Retinal pigment epithelial cell (primary cell): Measurements from ENCODE around the gene CYTH1.

Source experiments
- DNase-seq: peaks from one replicate; pipeline ENCODE4 v3.0.0-alpha.2; 2010; ENCODE audit warnings: low read depth
- H3K4me3 ChIP-seq: 2 replicates; pipeline ENCODE4 v1.5.1; 2011; ENCODE audit warnings: mild to moderate bottlenecking, low read length, control low read depth, moderate library complexity
- TF ChIP-seq, protein P1 (sequence below): conservative IDR thresholded peaks from 2 replicates; pipeline ENCODE4 v1.5.1; 2011; ENCODE audit warnings: low read depth, low read length, control low read depth, inconsistent platforms

The CYTH1 gene

DNA sequence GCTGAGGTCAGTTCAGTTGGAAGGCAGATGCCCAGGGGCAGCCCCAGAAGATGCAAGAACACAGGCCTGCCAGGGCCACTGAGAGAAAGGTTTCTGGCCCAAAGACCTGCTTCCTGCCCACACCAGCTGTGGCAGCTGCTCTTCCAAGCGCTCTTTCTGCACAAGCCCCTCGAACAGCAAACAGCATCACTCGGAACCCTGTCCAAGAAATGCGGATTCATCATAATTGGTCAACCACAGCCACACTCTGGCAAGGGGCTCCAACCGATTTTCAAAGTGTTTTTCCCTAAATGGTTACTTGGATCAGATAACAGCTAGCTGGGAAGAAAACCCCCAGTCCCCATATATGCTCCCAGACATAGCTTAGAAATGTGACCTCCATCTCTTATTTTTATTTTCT, 133.8 kb downstream of the CYTH1 start:
- DNase-seq = no peak
- TF ChIP-seq, protein P1, sequence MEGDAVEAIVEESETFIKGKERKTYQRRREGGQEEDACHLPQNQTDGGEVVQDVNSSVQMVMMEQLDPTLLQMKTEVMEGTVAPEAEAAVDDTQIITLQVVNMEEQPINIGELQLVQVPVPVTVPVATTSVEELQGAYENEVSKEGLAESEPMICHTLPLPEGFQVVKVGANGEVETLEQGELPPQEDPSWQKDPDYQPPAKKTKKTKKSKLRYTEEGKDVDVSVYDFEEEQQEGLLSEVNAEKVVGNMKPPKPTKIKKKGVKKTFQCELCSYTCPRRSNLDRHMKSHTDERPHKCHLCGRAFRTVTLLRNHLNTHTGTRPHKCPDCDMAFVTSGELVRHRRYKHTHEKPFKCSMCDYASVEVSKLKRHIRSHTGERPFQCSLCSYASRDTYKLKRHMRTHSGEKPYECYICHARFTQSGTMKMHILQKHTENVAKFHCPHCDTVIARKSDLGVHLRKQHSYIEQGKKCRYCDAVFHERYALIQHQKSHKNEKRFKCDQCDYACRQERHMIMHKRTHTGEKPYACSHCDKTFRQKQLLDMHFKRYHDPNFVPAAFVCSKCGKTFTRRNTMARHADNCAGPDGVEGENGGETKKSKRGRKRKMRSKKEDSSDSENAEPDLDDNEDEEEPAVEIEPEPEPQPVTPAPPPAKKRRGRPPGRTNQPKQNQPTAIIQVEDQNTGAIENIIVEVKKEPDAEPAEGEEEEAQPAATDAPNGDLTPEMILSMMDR = no peak
- no peak overlapping the region for H3K4me3 ChIP-seq

DNA sequence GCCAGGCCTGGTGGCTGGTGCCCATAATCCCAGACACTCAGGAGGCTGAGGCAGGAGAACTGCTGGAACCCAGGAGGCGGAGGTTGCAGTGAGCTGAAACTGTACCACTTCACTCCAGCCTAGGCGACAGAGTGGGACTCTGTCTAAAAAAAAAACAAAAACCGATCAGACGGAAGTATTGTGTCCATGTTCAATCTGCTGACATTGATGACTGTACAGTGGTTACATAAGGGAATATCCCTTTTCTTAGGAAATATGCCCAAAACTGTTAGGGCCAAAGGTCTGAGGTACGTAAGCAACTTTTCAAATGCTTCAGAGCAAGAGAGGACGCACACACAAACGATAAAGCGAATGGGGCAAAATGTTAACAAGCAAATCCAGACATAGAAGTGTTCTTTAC, 135.0 kb downstream of the CYTH1 start:
- no peak for DNase-seq
- TF ChIP-seq, protein P1 = no peak
- no peak overlapping the region for H3K4me3 ChIP-seq

DNA sequence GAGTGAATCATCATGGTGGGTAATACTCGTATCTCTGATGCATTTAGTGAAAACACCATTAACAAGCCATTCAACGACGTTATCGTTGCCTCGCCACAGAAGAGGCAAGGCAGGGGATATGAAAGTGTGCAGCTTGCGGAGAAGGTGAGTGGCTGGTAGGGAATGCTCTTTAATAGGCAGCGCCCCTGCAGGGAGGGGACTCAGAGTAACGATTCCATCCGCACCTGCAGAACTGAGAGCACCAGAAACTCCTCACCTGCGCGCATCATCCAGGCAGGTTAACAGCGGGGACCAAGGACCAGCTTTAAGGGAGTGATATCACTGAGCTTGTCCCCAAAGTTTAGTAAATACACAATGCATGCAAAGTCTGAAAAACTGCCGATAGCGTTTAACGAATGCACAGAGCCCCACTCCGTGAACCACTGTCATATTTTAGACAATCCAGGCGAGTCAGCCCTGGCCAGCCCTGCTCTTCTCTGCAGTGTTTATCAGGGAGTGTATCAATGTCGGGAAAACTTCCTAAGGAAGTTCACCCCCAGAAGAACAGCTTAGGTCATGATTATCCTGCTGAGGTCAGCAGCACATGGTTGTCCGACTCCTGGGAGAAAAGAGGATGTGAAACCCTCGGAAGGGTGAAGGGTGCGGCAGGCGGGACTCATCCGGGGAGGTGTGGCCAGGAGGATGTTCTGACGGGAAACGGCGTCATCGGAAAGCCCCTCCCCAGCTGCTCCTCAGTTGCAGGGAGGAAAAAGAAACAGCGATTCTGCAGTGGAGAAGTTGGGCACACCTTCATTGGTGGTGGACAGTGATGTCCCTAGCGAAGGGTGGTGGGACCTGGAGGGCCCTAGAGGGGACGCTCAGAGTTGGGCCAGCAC, 136.4 kb downstream of the CYTH1 start:
- no peak overlapping the region for H3K4me3 ChIP-seq
- TF ChIP-seq, protein P1 = no peak
- DNase-seq = no peak

DNA sequence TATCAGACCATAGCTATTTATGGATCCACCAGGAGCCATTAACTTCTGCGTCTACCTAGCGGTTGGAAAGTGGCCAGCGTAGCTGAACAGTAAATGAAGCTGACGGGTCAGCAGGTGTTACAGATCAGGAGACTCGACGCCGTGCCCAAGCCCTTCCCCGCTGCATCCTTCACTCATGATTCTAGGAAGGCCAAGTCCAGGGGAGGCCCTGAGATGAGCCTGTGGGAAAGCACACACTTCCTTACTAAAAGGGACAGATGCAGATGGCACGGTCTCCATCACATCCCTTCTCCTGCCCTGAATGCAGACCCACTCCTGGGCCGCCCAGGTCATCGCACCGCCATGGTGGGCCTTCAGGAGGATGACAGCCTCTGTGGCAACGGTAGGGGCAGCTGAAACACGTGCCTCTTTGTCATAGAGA, 137.1 kb downstream of the CYTH1 start:
- TF ChIP-seq, protein P1 = no peak
- no peak overlapping the region for H3K4me3 ChIP-seq
- DNase-seq = no peak

DNA sequence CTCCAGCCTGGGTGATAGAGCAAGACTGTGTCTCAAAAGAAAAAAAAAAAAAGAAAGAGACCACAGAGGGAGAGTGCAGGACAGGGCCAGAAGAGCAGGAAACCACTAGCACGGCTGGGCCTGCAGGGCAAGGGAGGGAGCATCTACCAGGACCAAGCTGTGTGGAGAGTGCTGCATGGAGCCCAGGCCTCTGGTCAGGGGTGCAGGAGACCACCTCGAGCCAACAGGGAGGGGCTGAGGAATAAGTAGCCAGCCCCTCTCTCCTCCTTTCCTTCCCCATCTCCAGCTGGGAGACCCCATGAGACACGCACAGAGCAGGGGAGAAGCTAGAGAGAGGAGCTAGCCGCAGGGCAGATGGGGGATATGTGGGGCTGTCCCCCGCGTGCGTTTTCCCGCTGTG, 137.8 kb downstream of the CYTH1 start:
- no peak overlapping the region for H3K4me3 ChIP-seq
- no peak for DNase-seq
- TF ChIP-seq, protein P1 = no peak

DNA sequence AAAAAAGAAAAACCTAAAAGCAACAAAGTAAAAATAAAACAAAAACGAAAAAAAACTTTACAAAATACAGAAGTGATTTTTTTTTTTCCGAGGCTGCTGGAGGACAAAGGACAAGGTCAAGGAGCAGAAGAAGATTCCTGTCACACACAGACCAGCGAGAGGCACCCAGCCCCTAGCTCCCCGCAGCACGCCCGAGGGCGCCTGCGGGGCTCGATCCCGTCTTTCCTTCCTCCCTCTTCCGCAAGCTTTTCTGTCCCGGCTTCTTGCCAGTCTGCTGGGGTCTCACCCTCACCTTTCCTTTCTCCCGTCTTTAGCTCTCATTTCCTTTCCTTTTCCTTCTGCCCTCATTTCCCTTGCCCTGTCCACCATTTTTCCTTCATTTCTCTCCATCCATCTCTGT, 138.7 kb downstream of the CYTH1 start:
- H3K4me3 ChIP-seq = no peak overlapping the region
- no peak for DNase-seq
- TF ChIP-seq, protein P1 = no peak

DNA sequence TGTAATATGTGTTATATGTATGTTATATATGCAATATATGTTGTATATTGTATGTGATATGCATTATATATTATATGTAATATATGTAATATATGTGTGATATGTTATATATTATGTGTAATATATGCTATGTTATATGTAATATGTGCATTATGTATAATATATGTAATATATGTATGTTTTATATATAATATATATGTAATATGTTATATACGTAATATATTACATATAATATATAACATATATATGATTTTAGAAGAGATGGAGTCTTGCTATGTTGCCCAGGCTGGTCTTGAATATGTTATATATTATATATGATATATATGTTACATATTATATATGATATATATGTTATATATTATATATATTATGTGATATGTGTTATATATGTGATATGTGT, 139.4 kb downstream of the CYTH1 start:
- no peak for DNase-seq
- TF ChIP-seq, protein P1 = no peak
- no peak overlapping the region for H3K4me3 ChIP-seq
